NCI-H774 (cell line): ENCODE measurements around the gene DZIP1L.
"Not testable (repeated sequence)": the region's sequence is repeated elsewhere in the genome, so short reads cannot be mapped to it uniquely, and the experiment has no call there.

ENCODE experiments used
- DNase-seq: peaks from one replicate; lab custom pipeline; 2025; lab: John Stamatoyannopoulos, UW

DZIP1L gene, protein sequence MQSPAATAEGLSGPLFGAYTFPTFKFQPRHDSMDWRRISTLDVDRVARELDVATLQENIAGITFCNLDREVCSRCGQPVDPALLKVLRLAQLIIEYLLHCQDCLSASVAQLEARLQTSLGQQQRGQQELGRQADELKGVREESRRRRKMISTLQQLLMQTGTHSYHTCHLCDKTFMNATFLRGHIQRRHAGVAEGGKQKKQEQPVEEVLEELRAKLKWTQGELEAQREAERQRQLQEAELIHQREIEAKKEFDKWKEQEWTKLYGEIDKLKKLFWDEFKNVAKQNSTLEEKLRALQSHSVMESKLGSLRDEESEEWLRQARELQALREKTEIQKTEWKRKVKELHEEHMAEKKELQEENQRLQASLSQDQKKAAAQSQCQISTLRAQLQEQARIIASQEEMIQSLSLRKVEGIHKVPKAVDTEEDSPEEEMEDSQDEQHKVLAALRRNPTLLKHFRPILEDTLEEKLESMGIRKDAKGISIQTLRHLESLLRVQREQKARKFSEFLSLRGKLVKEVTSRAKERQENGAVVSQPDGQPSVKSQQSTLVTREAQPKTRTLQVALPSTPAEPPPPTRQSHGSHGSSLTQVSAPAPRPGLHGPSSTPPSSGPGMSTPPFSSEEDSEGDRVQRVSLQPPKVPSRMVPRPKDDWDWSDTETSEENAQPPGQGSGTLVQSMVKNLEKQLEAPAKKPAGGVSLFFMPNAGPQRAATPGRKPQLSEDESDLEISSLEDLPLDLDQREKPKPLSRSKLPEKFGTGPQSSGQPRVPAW

GRCh38 chr3:138114988-138115971, at the start of gene DZIP1L:
DZIP1L (minus strand) TSS chr3:138115608; CDS start chr3:138103971, 11,637 bp downstream.
- DNase-seq, result peak; percentile 7

DNA sequence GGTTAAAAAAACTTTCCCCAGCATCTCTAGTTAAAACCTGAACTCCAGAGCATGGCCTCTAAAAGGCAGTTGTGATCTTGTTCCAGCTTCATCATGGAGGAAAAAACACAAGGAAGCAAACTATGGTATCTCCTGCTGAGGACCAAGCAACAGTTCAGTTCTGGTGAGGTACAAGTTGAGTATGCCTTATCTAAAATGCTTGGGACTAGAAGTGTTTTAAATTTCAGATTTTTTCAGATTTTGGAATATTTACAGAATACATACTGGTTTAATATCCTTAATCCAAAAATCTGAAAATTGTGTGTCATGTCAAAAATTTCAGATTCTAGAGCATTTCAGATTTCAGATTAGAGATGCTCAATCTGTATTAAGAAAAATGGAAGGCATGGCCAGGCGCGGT, 49.7 kb upstream of the DZIP1L start:
- DNase-seq, result no peak

DNA sequence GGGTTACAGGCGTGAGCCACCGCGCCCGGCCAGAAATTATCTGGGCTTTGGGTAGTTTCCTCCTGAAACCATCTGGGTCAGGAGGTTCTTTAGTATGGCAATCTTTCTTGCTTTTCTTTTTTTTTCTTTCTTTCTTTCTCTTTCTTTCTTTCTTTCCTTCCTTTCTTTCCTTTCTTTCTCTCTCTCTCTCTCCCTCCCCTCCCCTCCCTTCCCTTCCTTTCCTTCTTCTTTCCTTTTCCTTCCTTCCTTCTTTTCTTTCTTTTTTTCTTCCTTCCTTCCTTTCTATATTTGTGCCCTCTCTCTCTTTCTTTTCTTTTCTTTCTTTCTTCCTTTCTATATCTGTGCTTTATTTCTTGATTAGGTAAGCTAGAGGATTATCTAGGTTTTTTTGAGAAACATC, 42.3 kb upstream of the DZIP1L start:
- DNase-seq, result no peak

DNA sequence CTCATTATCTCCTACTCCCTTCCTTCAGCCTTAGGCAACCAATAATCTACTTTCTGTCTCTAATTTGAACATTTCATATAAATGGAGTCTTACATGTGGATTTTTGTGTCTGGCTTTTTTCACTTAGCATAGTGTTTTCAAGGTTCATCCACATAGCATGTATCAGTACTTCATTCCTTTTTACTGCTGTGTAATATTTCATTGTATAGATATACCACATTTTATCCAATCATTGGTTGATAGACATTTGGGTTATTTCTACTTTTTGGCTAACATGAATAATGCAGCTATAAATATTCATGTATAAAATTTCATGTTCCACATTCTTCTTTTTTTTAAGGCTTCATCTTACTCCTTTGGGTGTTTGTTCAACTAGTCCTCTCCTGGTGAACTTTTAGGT, 39.1 kb upstream of the DZIP1L start:
- DNase-seq, result no peak

DNA sequence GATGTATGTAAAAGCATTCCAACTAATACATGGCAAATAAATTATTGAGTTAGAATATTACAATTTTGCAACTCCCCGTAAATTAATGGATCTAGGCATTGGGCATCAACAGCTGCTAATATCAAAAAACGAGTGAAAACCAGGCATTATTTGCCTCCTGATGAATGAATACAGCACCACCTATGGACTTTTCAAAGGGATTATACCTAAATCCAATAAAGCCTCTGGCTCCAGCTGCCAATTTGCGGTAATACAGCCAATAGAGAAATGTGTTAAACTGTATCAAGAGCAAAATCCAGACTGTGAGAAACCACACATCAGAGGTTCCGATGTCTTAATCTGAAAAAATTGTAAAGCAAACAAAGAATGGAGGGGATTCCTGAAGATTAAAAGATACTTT, 33.1 kb upstream of the DZIP1L start:
- DNase-seq, result no peak

DNA sequence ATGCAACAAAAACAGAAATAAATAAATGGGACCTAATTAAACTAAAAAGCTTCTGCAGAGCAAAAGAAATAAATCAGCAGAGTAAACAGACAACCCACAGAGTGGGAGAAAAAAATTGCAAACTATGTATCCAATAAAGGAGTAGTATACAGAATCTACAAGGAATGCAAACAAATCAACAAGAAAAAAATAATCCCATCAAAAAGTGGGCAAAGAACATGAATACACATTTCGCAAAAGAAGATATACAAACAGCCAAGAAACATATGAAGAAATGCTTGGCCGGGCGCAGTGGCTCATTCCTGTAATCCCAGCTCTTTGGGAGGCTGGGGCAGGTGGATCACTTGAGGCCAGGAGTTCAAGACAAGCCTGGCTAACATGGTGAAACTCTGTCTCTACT, 26.8 kb upstream of the DZIP1L start:
- not testable (repeated sequence) for DNase-seq

DNA sequence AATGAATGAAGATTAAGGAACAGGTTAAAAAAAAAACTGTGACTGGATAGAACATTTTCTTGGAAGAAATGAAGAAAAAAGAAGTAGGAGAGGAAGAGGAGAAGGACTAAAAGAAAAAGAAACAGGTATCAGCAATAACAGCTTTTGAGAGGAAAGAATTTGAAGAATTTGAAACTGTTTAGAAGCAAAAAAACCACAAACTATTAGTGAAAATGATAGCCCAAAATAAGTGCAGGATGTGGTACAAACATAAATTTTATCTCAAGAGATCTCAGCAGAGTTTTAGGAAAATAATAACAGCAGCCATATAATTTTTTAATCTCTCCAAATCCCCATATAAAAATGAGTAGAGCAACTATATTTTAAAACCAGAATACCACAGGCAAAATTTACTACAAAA, 25.5 kb upstream of the DZIP1L start:
- DNase-seq, result no peak

- no peak for DNase-seq
These were observed 24.3 kb upstream of the DZIP1L start for GRCh38 chr3:138139691-138140090.

DNA sequence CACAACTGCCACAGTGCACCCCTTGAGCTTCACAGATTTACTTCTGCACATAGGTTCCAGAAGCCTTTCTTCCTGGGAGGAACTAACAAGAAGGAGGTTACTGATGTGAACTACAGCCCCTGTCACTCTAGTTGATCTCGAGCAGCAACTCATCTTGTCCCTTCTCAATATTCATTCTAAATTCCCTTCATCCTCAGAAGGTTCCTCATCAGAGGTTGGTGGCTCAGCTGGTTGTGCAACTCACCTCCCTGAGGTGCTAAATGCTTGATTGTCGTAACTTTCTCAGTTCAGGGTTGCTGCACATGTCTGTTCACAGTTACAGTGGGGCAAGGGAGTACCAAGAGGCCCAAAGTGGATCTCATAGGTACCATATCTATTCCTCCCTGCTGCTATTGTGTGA, 22.5 kb upstream of the DZIP1L start:
- no peak for DNase-seq

DNA sequence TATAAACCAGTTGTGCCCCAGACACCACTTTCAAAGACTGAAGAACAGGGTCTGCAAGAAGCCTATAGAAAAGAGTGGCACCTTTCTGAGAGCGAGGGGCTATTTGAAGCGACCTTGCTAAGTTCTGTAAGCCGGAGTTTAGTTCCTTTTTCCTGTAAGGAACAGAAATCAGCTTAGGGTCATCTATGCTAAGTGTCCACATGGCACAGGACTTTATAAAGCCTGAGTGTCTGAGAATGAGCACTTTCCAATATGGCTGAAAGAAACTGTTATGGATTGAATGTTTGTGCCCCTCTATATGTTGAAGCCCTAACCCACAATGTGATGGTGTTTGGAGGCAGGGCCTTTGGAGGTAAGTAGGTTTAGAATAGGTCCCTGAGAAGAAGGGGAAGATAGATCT, 20.8 kb upstream of the DZIP1L start:
- no peak for DNase-seq

GRCh38 chr3:138135833-138136194, 20.4 kb upstream of the DZIP1L start:
- no peak for DNase-seq

DNA sequence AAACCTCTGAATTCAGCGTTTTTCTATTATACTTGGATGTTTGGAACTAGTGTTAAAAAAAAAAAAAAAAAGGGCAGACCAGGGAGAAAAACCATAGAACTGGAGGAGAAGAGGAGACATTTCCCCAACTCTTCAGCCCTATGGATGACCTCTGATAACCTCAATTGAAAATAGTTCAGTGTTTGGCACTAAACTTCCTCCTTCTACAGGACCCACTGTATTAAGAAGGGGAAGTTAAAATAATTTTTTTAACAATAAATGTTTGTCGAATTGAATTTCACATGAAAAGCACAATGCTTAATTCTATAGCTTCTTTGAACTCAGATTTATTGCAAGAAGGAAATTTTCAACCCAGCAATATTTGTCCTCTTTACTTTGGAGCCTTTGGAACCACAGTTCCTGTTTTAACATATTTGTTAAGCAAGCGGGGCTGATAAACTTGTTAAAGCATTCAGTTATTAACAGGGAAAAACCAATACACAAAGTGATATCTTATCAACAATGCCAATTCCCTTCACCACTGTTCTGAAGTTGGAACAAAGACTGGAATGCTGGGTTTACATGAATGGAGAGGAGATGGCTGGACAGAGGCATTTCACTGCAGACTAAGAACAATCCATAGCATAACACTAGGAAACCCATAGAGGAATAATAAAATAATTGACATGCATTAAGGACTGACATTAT, 19.9 kb upstream of the DZIP1L start:
- no peak for DNase-seq

GRCh38 chr3:138132239-138132638, 16.8 kb upstream of the DZIP1L start, which contains the start of gene A4GNT:
A4GNT (minus strand) TSS chr3:138132390; CDS start chr3:138131256, 1,134 bp downstream.
- no peak for DNase-seq

DNA sequence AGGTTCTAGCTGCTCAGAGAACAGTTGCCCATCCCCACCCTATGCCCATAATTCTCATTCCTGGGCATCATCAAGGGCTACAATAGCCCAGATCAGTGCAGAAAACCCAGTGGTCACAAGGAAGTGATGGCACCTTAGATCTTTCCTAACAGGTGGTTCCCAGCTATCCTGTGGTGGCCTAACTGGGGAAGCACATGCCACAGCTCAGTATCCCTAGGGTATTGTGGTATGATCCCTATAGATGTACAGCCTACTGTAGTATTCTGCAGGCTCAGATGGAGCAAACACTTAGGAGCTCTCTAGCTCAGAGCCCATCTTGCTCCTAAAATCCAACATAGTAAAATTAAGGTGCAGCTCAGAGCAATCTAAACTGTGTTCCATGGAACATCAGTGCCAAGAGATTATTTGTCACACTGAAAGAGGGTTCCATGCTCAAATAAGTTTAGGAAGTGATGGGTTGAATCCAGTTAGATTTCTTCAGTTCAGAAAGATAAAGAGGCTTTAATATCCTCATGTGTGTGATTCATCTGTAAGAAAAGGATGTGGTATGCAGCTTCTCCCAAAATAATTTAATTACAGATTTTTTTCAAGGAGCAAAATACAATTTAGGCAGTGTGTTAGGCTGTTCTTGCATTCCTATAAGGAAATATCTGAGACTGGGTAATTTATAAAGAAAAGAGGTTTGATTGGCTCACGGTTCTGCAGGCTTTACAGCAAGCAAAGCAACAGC, 12.4 kb upstream of the DZIP1L start:
- no peak for DNase-seq

DNA sequence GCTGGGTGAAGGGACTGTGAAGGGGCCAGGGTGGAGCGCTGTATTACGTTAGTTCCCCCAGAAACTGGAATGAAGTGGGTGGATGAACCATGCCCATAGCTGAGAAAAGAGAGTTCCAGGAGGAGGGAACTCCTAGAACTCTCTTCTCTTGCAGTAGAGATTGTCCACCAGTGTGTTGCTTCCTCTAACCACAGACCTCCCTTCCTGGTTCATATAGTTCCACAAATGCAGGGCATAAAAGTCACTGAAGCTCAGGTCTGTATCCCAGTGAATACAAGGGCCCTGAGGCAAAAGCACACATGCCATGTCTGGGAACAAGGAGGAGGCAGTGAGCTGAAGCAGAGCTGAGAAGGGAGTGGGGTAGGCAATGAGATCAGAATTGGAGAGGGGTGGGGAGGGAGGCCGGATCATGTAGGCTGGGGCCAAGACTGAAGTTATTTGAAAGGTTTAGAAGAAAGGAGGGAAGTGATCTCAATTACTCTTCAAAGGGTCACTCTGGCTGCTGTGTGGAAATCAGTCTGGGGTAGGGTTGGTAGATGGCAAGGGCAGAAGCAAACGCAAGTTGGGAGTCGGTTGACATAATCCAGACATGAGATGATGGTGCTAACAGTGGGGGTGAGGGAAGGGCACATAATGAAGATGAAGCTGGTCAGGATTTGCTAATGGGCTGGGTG, 10.3 kb upstream of the DZIP1L start:
- no peak for DNase-seq

GRCh38 chr3:138124706-138125355, 9.4 kb upstream of the DZIP1L start:
- DNase-seq, result no peak

DNA sequence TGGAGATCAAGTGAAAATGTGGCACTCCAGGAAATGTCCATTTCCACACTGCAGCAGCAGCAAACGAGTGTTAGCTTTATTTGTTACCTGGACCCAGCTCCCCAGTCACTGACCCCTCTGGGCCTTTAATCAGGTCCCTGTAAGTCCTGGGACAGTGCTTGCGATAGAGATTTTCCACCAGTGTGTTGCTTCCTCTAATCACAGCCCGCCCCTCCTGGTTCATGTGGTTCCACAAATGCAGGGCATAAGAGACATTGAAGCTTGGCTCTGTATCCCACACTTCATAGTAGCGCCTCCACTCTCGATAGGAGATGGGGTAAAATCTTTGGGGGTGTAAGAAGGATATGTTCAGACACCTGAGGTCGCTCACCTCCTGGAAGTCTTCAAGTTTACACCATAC, 8.8 kb upstream of the DZIP1L start:
- DNase-seq, result no peak

GRCh38 chr3:138119423-138119766, 4.0 kb upstream of the DZIP1L start:
- no peak for DNase-seq

- peak; percentile 62 for DNase-seq
These were observed 3.4 kb upstream of the DZIP1L start for GRCh38 chr3:138118612-138119422.
